H9 (cell line): ENCODE results near the gene MRRF. TPM values are rescaled to one million over a fixed set of nuclear protein-coding genes. Genes with fewer than 3 reads are reported as not detected.

ENCODE experiments used
- DNase-seq: peaks from one replicate; pipeline ENCODE4 v3.0.0-alpha.2; 2017
- H2AFZ ChIP-seq: one replicate; pipeline ENCODE4 v1.6.1; 2013; ENCODE audit warnings: mild to moderate bottlenecking, low read length, control low read depth, moderate library complexity
- H2AK5ac ChIP-seq: 2 replicates; pipeline ENCODE4 v1.6.1; 2013; ENCODE audit warnings: low read length, control low read depth, mixed read lengths; ENCODE audit not compliant: insufficient read length
- H2BK120ac ChIP-seq: one replicate; pipeline ENCODE4 v1.6.1; 2013; ENCODE audit warnings: low read depth, mild to moderate bottlenecking, low read length, control low read depth, inconsistent platforms; ENCODE audit not compliant: poor library complexity, severe bottlenecking
- H2BK12ac ChIP-seq: 2 replicates; pipeline ENCODE4 v1.6.1; 2013; ENCODE audit warnings: low read length, control low read depth, mixed read lengths, low read depth; ENCODE audit not compliant: insufficient read length
- H2BK15ac ChIP-seq: 2 replicates; pipeline ENCODE4 v1.6.1; 2013; ENCODE audit warnings: low read depth, low read length, control low read depth
- H2BK20ac ChIP-seq: one replicate; pipeline ENCODE4 v1.6.1; 2013; ENCODE audit warnings: low read depth, mild to moderate bottlenecking, low read length, control low read depth, inconsistent platforms; ENCODE audit not compliant: poor library complexity, severe bottlenecking
- H2BK5ac ChIP-seq: 2 replicates; pipeline ENCODE4 v1.6.1; 2013; ENCODE audit warnings: low read length, control low read depth, mixed read lengths; ENCODE audit not compliant: insufficient read length
- H3K14ac ChIP-seq: 2 replicates; pipeline ENCODE4 v1.6.1; 2013; ENCODE audit warnings: low read length, control low read depth; ENCODE audit not compliant: insufficient read depth
- H3K18ac ChIP-seq: 2 replicates; pipeline ENCODE4 v1.6.1; 2013; ENCODE audit warnings: low read depth, mild to moderate bottlenecking, mixed read lengths, low read length, control low read depth; ENCODE audit not compliant: insufficient read length
- H3K23ac ChIP-seq: 2 replicates; pipeline ENCODE4 v1.6.1; 2013; ENCODE audit warnings: low read length, control low read depth, mixed read lengths, low read depth; ENCODE audit not compliant: insufficient read length
- H3K23me2 ChIP-seq: 2 replicates; pipeline ENCODE4 v1.6.1; 2013; ENCODE audit warnings: low read depth, mild to moderate bottlenecking, mixed read lengths, low read length, control low read depth; ENCODE audit not compliant: insufficient read length, poor library complexity, severe bottlenecking
- H3K27ac ChIP-seq: 2 replicates; pipeline ENCODE4 v1.5.1; 2013; ENCODE audit warnings: low read length, control low read depth, mixed read lengths, low read depth; ENCODE audit not compliant: insufficient read length
- H3K27me3 ChIP-seq: 2 replicates; pipeline ENCODE4 v1.6.1; 2013; ENCODE audit warnings: low read length, control low read depth, inconsistent platforms; ENCODE audit not compliant: insufficient read depth
- H3K4ac ChIP-seq: 2 replicates; pipeline ENCODE4 v1.6.1; 2013; ENCODE audit warnings: low read depth, mild to moderate bottlenecking, control low read depth, inconsistent platforms, low read length, moderate library complexity
- H3K4me1 ChIP-seq: 2 replicates; pipeline ENCODE4 v1.6.1; 2013; ENCODE audit warnings: low read length, control low read depth, inconsistent platforms; ENCODE audit not compliant: insufficient read depth
- H3K4me2 ChIP-seq: 2 replicates; pipeline ENCODE4 v1.6.1; 2013; ENCODE audit warnings: low read length, control low read depth, mixed read lengths; ENCODE audit not compliant: insufficient read length, insufficient read depth
- H3K56ac ChIP-seq: 2 replicates; pipeline ENCODE4 v1.6.1; 2013; ENCODE audit warnings: low read depth, mild to moderate bottlenecking, mixed read lengths, low read length, control low read depth; ENCODE audit not compliant: insufficient read length
- H3K79me1 ChIP-seq: 2 replicates; pipeline ENCODE4 v1.6.1; 2013; ENCODE audit warnings: low read depth, mild to moderate bottlenecking, moderate library complexity, low read length, control low read depth, inconsistent platforms; ENCODE audit not compliant: insufficient read depth, poor library complexity, severe bottlenecking
- H3K79me2 ChIP-seq: 2 replicates; pipeline ENCODE4 v1.6.1; 2013; ENCODE audit warnings: low read length, control low read depth, inconsistent platforms; ENCODE audit not compliant: insufficient read depth
- H3K9ac ChIP-seq: 2 replicates; pipeline ENCODE4 v1.6.1; 2013; ENCODE audit warnings: low read length, control low read depth, mixed read lengths; ENCODE audit not compliant: insufficient read length; ENCODE audit errors: extremely low read depth
- H3K9me3 ChIP-seq: one replicate; pipeline ENCODE4 v1.6.1; 2013; ENCODE audit warnings: low read depth, low read length, inconsistent platforms; ENCODE audit not compliant: control insufficient read depth
- H3T11ph ChIP-seq: one replicate; pipeline ENCODE4 v1.6.1; 2013; ENCODE audit warnings: mild to moderate bottlenecking, low read length, control low read depth, inconsistent platforms
- H4K20me1 ChIP-seq: one replicate; pipeline ENCODE4 v1.6.1; 2013; ENCODE audit not compliant: control insufficient read depth, insufficient read length, insufficient read depth
- H4K5ac ChIP-seq: 2 replicates; pipeline ENCODE4 v1.6.1; 2013; ENCODE audit warnings: low read depth, mild to moderate bottlenecking, mixed read lengths, low read length, control low read depth; ENCODE audit not compliant: insufficient read length
- H4K8ac ChIP-seq: replicated peaks from 2 replicates; pipeline ENCODE4 v1.6.1; 2013; ENCODE audit warnings: low read length, control low read depth, mixed read lengths, low read depth; ENCODE audit not compliant: insufficient read length
- H4K91ac ChIP-seq: 2 replicates; pipeline ENCODE4 v1.6.1; 2013; ENCODE audit warnings: low read depth, mild to moderate bottlenecking, moderate library complexity, mixed read lengths, low read length, control low read depth; ENCODE audit not compliant: insufficient read length
- H3K27ac Mint-ChIP-seq, 3 experiments: 2 replicates in 2 of 3; 3 replicates in 1 of 3; pipeline ENCODE4 v1.8.0; 2020 to 2021; ENCODE audit warnings: mixed read lengths in 3 of 3, mild to moderate bottlenecking in 1 of 3, moderate library complexity in 1 of 3
- H3K27me3 Mint-ChIP-seq: 2 replicates; pipeline ENCODE4 v1.8.0; 2021; ENCODE audit warnings: low read depth, mild to moderate bottlenecking, moderate library complexity, mixed read lengths
- H3K36me3 Mint-ChIP-seq, 3 experiments: 2 replicates in 2 of 3; 3 replicates in 1 of 3; pipeline ENCODE4 v1.8.0; 2020 to 2021; ENCODE audit warnings: low read depth in 3 of 3, mixed read lengths in 3 of 3; ENCODE audit not compliant: insufficient read depth in 1 of 3
- H3K4me1 Mint-ChIP-seq, 2 experiments: 2 replicates each; pipeline ENCODE4 v1.8.0; 2020; ENCODE audit warnings: mixed read lengths in 2 of 2
- H3K4me3 Mint-ChIP-seq, 2 experiments: 2 replicates in 1 of 2; 3 replicates in 1 of 2; pipeline ENCODE4 v1.8.0; 2020 to 2021; ENCODE audit warnings: mild to moderate bottlenecking in 2 of 2, mixed read lengths in 2 of 2, moderate library complexity in 1 of 2
- H3K9me3 Mint-ChIP-seq, 2 experiments: 2 replicates in 1 of 2; 3 replicates in 1 of 2; pipeline ENCODE4 v1.8.0; 2020; ENCODE audit warnings: mild to moderate bottlenecking in 2 of 2, mixed read lengths in 2 of 2, moderate library complexity in 1 of 2
- WGBS: extraction: QIAGEN DNeasy Blood & Tissue Kit; methylation state at CpG from one replicate; pipeline ENCODE4 v1.1.7; 2013; ENCODE audit warnings: missing lambda C conversion rate, low lambda C conversion rate, mixed read lengths; ENCODE audit not compliant: insufficient read length; ENCODE audit errors: extremely low coverage; 5-methylcytosine and 5-hydroxymethylcytosine counted together
- total RNA-seq: library from RNA; stranded (reverse); gene quantifications from 2 replicates; pipeline ENCODE4 v1.2.1, GENCODE V29; 2021
- TF ChIP-seq, protein P1 (sequence below): fragments of 200-600 bp; sonication (generic); conservative IDR thresholded peaks from 3 replicates; pipeline ENCODE4 v1.8.0; 2021; ENCODE audit warnings: antibody characterized with exemption, mild to moderate bottlenecking

The MRRF gene
- total RNA-seq, 1 experiment from 2014 or later: 33.7 TPM

DNA sequence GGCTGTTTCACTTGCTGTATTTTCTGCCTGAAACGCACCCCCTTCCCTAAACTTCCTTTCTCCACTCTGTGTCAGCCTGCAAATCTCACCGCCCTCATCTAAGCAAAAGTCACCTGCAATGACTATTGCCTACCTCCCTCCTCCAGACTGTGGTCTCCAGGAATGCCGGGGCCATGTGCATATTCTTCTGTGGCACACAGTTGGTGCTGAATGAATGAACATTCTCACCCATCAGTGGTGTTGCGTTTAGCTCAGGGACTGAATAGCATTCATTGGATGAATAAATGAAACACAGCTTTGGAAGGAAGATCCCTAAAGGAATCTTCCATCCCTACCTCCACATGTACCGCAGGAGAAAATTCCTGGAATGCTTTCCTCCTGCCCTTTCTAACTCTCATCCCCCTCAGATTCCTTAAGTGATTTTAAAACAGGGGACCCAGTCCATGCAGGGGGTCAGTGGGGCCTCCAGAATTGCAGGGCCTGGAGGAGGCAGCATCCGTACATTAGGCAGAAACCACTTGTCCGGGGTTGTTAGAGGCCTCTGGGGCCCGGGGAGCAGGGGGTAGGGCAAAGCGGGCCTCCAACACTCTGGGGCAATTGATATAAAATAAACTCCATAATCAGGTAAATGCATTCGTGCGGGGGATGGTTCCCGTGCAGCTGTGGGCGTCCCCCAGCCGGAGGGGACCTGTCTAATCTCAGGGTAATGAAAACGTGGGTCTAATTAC is 77.8 kb downstream of the MRRF start:
- no peak overlapping the region for H2BK20ac ChIP-seq
- no peak overlapping the region for H2BK120ac ChIP-seq
- no peak overlapping the region for H3K56ac ChIP-seq
- no peaks in the 10 kb centered on the region for H4K20me1 ChIP-seq
- H3K23ac ChIP-seq: no peak overlapping the region
- H4K5ac ChIP-seq: no peak overlapping the region
- H3K27me3 Mint-ChIP-seq: peaks cover 27% of the 10 kb centered on the region
- H3K23me2 ChIP-seq: peaks cover 9% of the 10 kb centered on the region
- no peaks in the 10 kb centered on the region for H3K36me3 Mint-ChIP-seq
- no peak overlapping the region for H3K4ac ChIP-seq
- peak overlapping the region in 1 of 3 experiments; percentile 22; a peak in 1 of 7 replicates for H3K27ac Mint-ChIP-seq
- no peak overlapping the region for H2AK5ac ChIP-seq
- H3K79me2 ChIP-seq: no peaks in the 10 kb centered on the region
- no peak for DNase-seq
- no peak overlapping the region for H3K4me2 ChIP-seq
- TF ChIP-seq, protein P1, sequence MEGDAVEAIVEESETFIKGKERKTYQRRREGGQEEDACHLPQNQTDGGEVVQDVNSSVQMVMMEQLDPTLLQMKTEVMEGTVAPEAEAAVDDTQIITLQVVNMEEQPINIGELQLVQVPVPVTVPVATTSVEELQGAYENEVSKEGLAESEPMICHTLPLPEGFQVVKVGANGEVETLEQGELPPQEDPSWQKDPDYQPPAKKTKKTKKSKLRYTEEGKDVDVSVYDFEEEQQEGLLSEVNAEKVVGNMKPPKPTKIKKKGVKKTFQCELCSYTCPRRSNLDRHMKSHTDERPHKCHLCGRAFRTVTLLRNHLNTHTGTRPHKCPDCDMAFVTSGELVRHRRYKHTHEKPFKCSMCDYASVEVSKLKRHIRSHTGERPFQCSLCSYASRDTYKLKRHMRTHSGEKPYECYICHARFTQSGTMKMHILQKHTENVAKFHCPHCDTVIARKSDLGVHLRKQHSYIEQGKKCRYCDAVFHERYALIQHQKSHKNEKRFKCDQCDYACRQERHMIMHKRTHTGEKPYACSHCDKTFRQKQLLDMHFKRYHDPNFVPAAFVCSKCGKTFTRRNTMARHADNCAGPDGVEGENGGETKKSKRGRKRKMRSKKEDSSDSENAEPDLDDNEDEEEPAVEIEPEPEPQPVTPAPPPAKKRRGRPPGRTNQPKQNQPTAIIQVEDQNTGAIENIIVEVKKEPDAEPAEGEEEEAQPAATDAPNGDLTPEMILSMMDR: no peak
- H3T11ph ChIP-seq: no peak overlapping the region
- no peak overlapping the region for H2BK12ac ChIP-seq
- H4K8ac ChIP-seq: no peak overlapping the region
- no peaks in the 10 kb centered on the region for H3K9me3 Mint-ChIP-seq
- H2AFZ ChIP-seq: no peak overlapping the region
- no peak overlapping the region for H3K14ac ChIP-seq
- no peak overlapping the region for H3K9ac ChIP-seq
- no peak overlapping the region for H3K27ac ChIP-seq
- no peak overlapping the region for H2BK15ac ChIP-seq
- H4K91ac ChIP-seq: no peak overlapping the region
- no peak overlapping the region for H2BK5ac ChIP-seq
- no peak overlapping the region for H3K18ac ChIP-seq
- WGBS: no CpG with 5 or more reads among the region's 15 CpGs
- H3K4me3 Mint-ChIP-seq: peak overlapping the region in 1 of 2 experiments; percentile 50; a peak in 1 of 5 replicates
- peaks cover 14% of the 10 kb centered on the region; the same call in 1 of the 2 replicates for H3K4me1 ChIP-seq
- H3K79me1 ChIP-seq: no peaks in the 10 kb centered on the region
- peaks cover 38 to 46% of the 10 kb centered on the region in 2 experiments for H3K4me1 Mint-ChIP-seq
- H3K27me3 ChIP-seq: peaks cover 3% of the 10 kb centered on the region; the same call in 1 of the 2 replicates
- H3K9me3 ChIP-seq: no peaks in the 10 kb centered on the region
